ENCODE measurements around the gene FH. TPM values are rescaled to one million over a fixed set of nuclear protein-coding genes. Genes with fewer than 3 reads are reported as not detected.

Gene FH
- total RNA-seq (ENCODE audit: low replicate concordance), result 95.7 and 111 TPM in 2 replicates

DNA sequence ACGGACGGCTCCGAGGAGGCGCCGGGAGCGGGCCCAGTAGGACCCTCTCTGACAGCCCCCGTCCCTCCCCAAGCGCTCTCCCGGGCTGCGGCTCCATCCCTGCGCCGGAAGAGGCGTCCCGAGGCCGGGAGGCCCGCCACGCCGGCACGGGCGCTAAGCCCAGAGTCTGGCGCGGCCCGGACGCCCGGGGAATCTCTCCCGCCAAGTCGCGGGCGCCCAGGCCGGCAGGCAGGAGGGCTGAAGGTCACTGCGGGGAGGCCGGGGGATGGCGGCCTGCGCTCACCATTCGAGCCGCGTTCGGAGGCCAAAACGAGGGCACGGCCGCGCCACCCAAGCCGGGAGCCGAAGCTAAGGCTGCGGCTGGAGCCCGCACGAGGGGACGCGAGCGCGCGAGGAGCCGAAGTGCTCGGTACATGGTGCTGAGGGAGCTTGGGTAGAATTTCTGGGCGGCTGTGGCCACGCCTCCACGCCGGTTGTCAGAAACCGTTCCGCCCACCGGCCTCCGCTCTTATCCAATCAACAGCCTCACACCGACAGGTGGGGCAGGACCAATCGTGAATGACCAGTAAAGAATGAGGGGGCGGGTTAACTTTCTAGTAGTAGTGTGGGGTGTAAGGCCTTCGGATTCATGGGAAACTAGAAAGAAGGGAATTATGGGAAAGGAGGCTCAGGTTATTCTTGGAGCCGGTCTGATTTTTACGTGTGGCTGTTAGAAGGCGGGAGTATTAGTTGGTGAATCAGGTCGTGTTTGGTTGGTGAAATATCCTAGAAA is at the start of gene FH:
FH (minus strand) TSS at position 448 of the 772 bp plus-strand sequence; CDS start at position 415, 33 bp downstream.

DNA sequence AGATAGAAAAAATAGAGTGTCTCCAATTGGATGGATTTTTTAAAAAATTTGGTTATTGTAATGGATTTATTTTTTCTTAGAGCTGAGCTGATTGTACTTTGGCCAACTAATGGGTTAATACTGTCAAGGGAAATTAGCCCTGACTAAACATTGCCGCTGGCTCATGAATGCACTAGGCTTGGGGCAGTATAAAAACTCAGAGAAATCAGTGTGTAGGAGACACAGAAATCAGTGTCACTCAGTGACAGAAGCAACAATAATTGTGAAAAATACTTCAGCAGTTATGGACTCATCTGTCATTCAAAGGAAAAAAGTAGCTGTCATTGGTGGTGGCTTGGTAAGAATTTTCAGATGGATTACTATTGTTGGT is 12.6 kb upstream of the FH start, which contains the start of gene KMO:
KMO (plus strand) TSS at position 217 of the 370 bp plus-strand sequence; CDS start at position 284, 67 bp downstream.

Other genes starting within 250 kb of the FH start
- 0.15 and 2.8 TPM in 2 replicates for gene RGS7, start 162.6 kb downstream of the FH start, total RNA-seq (ENCODE audit: low replicate concordance)
- gene KMO, start 12.6 kb upstream of the FH start, total RNA-seq (ENCODE audit: low replicate concordance), result not detected in 2 replicates
- gene CHML, start 120.6 kb upstream of the FH start, total RNA-seq (ENCODE audit: low replicate concordance), result 2.1 and 8.9 TPM in 2 replicates
- gene OPN3, start 120.6 kb upstream of the FH start, total RNA-seq (ENCODE audit: low replicate concordance), result 7.4 and 16.8 TPM in 2 replicates
- not detected in 2 replicates for gene WDR64, start 132.5 kb upstream of the FH start, total RNA-seq (ENCODE audit: low replicate concordance)

Measured in smooth muscle cell of the coronary artery (primary cell).